H1 (cell line): ENCODE measurements around the gene CDK16. TPM values are rescaled to one million over a fixed set of nuclear protein-coding genes. Genes with fewer than 3 reads are reported as not detected.

ENCODE experiments used
- POLR2AphosphoS5 ChIP-seq: IDR thresholded peaks from 2 replicates; pipeline ENCODE4 v1.6.1; 2011; ENCODE audit warnings: low read depth, low read length
- TCF12 ChIP-seq: IDR thresholded peaks from 2 replicates; pipeline ENCODE4 v1.6.1; 2011; ENCODE audit warnings: low read depth, mild to moderate bottlenecking, low read length
- polyA plus RNA-seq, 7 experiments: library from polyadenylated mRNA; depleted of rRNA in 3 of 7; stranded (reverse) in 5 of 7; unstranded in 2 of 7; fragments of >200 nt in 5 of 7; fragments of 200-250 nt in 2 of 7; gene quantifications; 1 replicate in 5 of 7; 2 replicates in 1 of 7; 4 replicates in 1 of 7; pipeline versions ENCODE4 v1.2.1 to v1.2.3, GENCODE V29; 2011 to 2013; ENCODE audit warnings: missing spikeins in 2 of 7, mixed read lengths in 2 of 7
- total RNA-seq: library from RNA; stranded (reverse); fragmentation: NEBNext Ultra II Directional; extraction: Animal tissue kit (Norgen Biotek cat#: 25700); gene quantifications from 2 replicates; pipeline ENCODE4 v1.2.1, GENCODE V29; 2021
- TF ChIP-seq, protein P1 (sequence below): IDR thresholded peaks from 2 replicates; pipeline ENCODE4 v1.6.1; 2011; ENCODE audit warnings: low read length, improper control_type of control experiment

The CDK16 gene
- total and polyA plus RNA-seq, 2 of the 8 experiments (the other 6 are each of a cell fraction or from before 2014, with no cell fraction given): 124 to 204 TPM

- TF ChIP-seq TCF12 (no peak), POLR2AphosphoS5 (no peak)
- TF ChIP-seq, protein P1, sequence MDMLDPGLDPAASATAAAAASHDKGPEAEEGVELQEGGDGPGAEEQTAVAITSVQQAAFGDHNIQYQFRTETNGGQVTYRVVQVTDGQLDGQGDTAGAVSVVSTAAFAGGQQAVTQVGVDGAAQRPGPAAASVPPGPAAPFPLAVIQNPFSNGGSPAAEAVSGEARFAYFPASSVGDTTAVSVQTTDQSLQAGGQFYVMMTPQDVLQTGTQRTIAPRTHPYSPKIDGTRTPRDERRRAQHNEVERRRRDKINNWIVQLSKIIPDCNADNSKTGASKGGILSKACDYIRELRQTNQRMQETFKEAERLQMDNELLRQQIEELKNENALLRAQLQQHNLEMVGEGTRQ: no peak
Observed at GRCh38 chrX:47187106-47187677, 31.3 kb upstream of the CDK16 start (continued).
